Activated naive CD8-positive, alpha-beta T cell (primary cell): ENCODE data around the gene CRADD.
"Not testable (repeated sequence)": the region's sequence is repeated elsewhere in the genome, so short reads cannot be mapped to it uniquely, and the experiment has no call there.

ENCODE experiments used
- H3K27ac Mint-ChIP-seq: one replicate; pipeline ENCODE4 v1.8.0; 2021; ENCODE audit warnings: mixed read lengths
- H3K27me3 Mint-ChIP-seq: one replicate; pipeline ENCODE4 v1.8.0; 2021; ENCODE audit warnings: mixed read lengths
- H3K36me3 Mint-ChIP-seq: one replicate; pipeline ENCODE4 v1.8.0; 2021; ENCODE audit warnings: mixed read lengths
- H3K4me1 Mint-ChIP-seq: one replicate; pipeline ENCODE4 v1.8.0; 2021; ENCODE audit warnings: low read depth, mixed read lengths
- H3K4me3 Mint-ChIP-seq: one replicate; pipeline ENCODE4 v1.8.0; 2021; ENCODE audit warnings: mild to moderate bottlenecking, mixed read lengths
- H3K9me3 Mint-ChIP-seq: one replicate; pipeline ENCODE4 v1.8.0; 2021; ENCODE audit warnings: low read depth, mixed read lengths

The CRADD gene

DNA sequence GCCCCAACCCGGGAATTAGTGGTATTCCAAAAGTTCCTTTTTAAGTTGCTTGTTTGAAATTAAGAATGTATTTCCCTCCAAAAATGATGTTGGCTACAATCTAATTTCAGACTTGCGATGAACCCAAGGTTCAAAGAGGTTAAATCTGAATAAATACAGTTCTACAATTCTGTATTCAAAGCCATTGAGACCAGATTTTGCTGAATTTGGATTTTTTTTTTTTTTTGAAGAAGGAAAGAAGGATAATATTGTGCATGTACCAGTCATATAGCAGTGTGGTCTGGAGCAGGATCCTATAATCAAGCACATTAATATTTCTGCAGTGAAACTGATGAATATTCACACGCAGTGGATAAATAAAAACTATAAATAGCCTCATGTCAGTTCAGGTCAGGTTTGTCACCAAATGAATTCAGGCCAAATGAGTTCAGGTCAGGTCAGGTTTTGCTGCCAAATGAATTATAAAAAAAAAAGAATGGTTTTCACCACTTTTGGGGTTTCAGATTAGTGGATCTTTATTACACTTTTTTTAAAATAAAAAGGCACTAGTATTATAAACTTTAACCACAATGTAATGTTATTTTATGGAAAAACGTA lies 69.5 kb downstream of the CRADD start:
- no peaks in the 10 kb centered on the region for H3K36me3 Mint-ChIP-seq
- peaks cover 30% of the 10 kb centered on the region for H3K4me1 Mint-ChIP-seq
- no peak overlapping the region for H3K4me3 Mint-ChIP-seq
- H3K9me3 Mint-ChIP-seq = no peaks in the 10 kb centered on the region
- no peak overlapping the region for H3K27ac Mint-ChIP-seq
- H3K27me3 Mint-ChIP-seq = no peaks in the 10 kb centered on the region

DNA sequence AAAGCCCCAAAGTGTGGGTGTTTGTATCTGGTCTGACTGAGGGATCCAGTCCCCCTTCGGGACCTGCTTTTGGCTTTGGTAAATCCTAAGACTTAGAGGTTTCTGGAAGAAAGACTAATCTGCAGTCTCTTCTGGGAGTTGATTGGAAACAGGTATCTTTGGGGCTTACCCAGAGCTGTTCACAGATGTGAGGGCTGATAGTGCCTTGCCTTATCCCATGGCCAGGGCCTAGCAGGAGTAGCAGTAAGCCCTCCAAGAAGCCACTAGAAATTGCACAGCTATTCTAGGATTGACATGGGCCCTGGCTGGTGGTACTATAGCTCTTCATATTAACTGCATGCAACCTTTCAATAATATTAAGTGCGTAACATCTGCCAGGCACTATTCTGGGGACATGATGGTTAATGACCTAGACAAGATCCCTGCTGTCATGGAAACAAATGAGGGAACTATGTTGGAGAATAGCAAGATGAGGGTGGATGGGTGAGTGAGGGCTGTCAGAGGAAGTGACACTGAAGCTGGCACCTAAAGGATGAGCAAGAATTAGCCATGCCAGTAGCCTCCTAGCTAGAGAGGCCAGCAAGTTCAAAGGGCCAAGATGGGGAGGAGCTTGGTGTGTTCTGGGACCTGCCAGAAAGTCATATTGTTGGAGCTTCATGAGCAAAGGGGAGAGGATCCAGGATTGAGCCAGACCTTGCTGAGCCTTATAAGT lies 71.7 kb downstream of the CRADD start:
- no peaks in the 10 kb centered on the region for H3K27me3 Mint-ChIP-seq
- H3K36me3 Mint-ChIP-seq = peaks cover 11% of the 10 kb centered on the region
- peaks cover 18% of the 10 kb centered on the region for H3K4me1 Mint-ChIP-seq
- peaks cover 12% of the 10 kb centered on the region for H3K9me3 Mint-ChIP-seq
- no peak overlapping the region for H3K4me3 Mint-ChIP-seq
- no peak overlapping the region for H3K27ac Mint-ChIP-seq

DNA sequence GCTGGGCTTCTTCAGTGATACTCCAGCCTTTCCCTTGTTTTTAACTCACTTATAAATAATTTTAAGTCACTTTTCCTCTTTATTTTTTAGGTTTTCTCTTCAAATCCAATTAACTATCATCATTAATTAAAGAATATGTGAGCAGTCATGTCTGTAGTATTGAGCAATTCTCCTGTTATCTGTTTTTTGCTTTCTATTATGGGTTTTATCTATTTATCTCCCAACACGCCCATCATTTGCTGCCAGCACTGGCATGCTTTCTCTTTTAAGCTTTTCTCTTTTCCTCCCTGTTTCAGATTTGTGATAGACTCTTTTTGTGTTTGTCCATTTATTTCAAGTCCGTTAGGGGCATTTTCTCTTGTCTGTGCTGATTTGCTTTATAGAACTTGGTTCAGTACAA lies 72.3 kb downstream of the CRADD start:
- Mint-ChIP-seq H3K27me3 (no peaks in the 10 kb centered on the region), H3K4me3 (no peak overlapping the region), H3K36me3 (peaks cover 14% of the 10 kb centered on the region), H3K4me1 (peaks cover 18% of the 10 kb centered on the region), H3K9me3 (peaks cover 16% of the 10 kb centered on the region), H3K27ac (no peak overlapping the region)

DNA sequence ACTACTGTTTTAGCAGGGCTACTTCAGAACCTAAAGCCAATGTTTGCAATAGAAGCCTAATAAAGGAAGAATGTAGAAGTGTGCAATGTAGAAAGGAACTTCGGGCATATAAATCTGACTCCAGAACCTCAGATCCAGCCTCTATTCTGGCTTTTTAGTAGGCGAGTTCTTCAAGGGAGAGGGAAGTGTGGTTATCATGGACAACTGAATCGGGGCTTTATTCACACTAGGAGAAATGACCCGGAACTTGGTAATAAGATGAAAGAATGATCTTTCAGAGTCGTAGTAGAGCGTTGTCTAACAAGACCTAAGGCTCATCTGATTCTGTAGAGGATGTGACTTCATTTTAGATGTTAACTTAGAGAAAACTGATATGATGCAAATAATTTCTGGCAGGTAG lies 72.9 kb downstream of the CRADD start:
- H3K4me3 Mint-ChIP-seq = no peak overlapping the region
- no peaks in the 10 kb centered on the region for H3K27me3 Mint-ChIP-seq
- peaks cover 14% of the 10 kb centered on the region for H3K36me3 Mint-ChIP-seq
- H3K9me3 Mint-ChIP-seq = peaks cover 20% of the 10 kb centered on the region
- no peak overlapping the region for H3K27ac Mint-ChIP-seq
- H3K4me1 Mint-ChIP-seq = peaks cover 18% of the 10 kb centered on the region

DNA sequence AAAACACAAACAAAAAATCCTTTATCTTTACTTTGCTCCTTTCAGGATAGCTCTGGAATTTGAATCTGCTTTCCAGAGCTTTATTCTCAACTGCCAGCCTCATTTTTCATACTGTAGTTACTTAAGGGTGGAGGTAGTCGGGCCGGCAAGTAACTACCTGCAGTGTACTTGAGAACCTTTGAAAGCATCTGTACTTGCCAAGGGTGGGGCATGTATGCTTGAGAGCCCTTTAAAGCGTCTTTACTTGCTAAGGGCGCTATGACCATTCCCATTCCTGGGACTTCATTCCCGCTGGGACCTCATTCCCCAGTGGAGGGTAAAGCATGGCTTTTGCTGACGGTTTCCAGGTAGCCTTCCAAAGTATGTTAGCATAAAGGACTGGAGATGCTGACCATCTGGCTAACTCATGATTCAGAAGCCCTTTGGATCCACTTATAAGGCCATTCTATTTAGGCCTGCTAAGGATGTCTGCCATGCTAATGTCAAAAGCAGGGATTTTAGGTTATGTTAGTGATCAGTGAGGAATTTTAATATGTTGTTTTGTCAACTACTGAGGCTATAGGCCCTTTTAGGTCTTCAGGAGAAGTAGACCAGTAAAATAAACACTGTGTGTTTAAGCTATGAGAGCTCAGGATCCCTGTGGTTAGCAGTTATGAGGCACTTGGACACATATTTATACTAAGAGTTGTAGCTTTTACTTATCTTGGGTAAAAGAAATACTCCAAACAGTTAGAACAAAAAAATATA lies 74.9 kb downstream of the CRADD start:
- no peak overlapping the region for H3K4me3 Mint-ChIP-seq
- peaks cover 14% of the 10 kb centered on the region for H3K4me1 Mint-ChIP-seq
- H3K36me3 Mint-ChIP-seq = peaks cover 17% of the 10 kb centered on the region
- no peaks in the 10 kb centered on the region for H3K27me3 Mint-ChIP-seq
- peaks cover 20% of the 10 kb centered on the region for H3K9me3 Mint-ChIP-seq
- no peak overlapping the region for H3K27ac Mint-ChIP-seq

DNA sequence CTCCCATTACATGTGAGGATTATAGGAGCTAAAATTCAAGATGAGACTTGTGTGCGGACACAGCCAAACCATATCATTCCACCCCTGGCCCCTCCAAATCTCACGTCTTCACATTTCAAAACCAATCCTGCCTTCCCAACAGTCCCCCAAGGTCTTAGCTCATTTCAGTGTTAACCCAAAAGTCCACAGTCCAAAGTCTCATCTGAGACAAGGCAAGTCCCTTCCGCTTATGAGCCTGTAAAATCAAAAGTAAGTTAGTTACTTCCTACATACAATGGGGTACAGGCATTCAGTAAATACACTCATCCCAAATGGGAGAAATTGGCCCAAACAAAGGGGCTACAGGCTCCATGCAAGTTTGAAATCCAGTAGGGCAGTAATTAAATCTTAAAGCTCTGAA lies 76.1 kb downstream of the CRADD start:
- no peak overlapping the region for H3K4me3 Mint-ChIP-seq
- peaks cover 17% of the 10 kb centered on the region for H3K36me3 Mint-ChIP-seq
- H3K27ac Mint-ChIP-seq = no peak overlapping the region
- peaks cover 20% of the 10 kb centered on the region for H3K9me3 Mint-ChIP-seq
- H3K4me1 Mint-ChIP-seq = peaks cover 21% of the 10 kb centered on the region
- no peaks in the 10 kb centered on the region for H3K27me3 Mint-ChIP-seq

DNA sequence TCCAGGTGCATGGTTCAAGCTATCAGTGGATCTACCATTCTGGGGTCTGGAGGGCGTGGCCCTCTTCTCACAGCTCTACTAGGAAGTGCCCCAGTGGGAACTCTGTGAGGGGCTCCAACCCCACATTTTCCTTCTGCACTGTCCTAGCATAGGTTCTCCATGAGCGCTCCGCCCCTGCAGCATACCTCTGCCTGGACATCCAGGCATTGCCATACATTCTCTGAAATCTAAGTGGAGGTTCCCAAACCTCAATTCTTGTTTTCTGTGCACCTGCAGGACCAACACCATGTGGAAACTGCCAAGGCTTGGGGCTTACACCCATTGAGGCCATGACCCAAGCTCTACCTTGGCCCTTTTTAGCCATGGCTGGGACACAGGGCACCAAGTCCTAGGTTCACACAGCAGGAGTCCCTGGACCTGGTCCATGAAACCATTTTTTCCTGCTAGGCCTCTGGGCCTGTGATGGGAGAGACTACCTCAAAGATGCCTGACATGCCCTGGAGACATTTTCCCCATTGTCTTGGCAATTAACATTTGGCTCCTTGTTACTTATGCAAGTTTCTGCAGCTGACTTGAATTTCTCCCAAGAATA lies 76.8 kb downstream of the CRADD start:
- H3K9me3 Mint-ChIP-seq = peaks cover 20% of the 10 kb centered on the region

DNA sequence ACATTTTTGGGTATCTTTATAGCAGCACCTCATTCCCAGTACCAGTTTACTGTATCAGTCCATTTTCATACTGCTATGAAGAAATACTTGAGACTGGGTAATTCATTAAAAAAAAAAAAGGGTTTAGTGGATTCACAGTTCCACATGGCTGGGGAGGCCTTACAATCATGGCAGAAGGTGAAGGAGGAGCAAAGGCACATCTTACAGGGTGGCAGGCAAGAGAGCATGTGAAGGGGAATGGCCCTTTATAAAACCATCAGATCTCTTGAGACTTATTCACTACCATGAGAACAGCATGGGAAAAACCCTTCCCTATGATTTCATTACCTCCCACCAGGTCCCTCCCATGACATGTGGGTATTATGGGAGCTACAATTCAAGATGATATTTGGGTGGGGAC lies 77.7 kb downstream of the CRADD start:
- not testable (repeated sequence) for H3K4me3 Mint-ChIP-seq, H3K27me3 Mint-ChIP-seq, H3K27ac Mint-ChIP-seq
- Mint-ChIP-seq H3K36me3 (peaks cover 17% of the 10 kb centered on the region), H3K4me1 (peaks cover 21% of the 10 kb centered on the region), H3K9me3 (peaks cover 20% of the 10 kb centered on the region)

More for the DNA sequence above, 76.8 kb downstream of the CRADD start:
- peaks cover 21% of the 10 kb centered on the region for H3K4me1 Mint-ChIP-seq
- no peak overlapping the region for H3K27ac Mint-ChIP-seq
- no peak overlapping the region for H3K4me3 Mint-ChIP-seq
- H3K27me3 Mint-ChIP-seq = no peaks in the 10 kb centered on the region
- H3K36me3 Mint-ChIP-seq = peaks cover 17% of the 10 kb centered on the region

DNA sequence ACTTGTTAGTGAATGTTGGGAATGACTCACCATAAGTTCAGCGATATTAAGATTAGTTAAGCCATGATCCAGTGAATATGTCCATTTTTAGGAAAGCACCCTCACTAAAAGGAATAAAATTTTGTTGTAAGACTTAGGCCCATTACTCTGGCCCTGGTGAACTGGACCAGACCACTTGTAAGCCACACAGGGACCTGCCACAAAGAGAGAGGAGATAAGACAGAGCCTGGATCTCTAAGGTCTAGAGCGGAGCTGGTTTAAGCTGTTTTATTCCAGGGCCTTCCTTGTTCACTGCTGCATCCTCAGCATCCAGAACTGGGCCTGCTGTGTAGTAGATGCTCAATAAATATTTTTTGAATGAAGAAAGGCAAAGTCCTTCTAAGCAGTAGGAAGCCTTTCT lies 79.1 kb downstream of the CRADD start:
- Mint-ChIP-seq H3K4me1 (peaks cover 20% of the 10 kb centered on the region), H3K36me3 (peaks cover 18% of the 10 kb centered on the region), H3K4me3 (no peak overlapping the region), H3K9me3 (peaks cover 20% of the 10 kb centered on the region), H3K27me3 (no peaks in the 10 kb centered on the region), H3K27ac (no peak overlapping the region)

DNA sequence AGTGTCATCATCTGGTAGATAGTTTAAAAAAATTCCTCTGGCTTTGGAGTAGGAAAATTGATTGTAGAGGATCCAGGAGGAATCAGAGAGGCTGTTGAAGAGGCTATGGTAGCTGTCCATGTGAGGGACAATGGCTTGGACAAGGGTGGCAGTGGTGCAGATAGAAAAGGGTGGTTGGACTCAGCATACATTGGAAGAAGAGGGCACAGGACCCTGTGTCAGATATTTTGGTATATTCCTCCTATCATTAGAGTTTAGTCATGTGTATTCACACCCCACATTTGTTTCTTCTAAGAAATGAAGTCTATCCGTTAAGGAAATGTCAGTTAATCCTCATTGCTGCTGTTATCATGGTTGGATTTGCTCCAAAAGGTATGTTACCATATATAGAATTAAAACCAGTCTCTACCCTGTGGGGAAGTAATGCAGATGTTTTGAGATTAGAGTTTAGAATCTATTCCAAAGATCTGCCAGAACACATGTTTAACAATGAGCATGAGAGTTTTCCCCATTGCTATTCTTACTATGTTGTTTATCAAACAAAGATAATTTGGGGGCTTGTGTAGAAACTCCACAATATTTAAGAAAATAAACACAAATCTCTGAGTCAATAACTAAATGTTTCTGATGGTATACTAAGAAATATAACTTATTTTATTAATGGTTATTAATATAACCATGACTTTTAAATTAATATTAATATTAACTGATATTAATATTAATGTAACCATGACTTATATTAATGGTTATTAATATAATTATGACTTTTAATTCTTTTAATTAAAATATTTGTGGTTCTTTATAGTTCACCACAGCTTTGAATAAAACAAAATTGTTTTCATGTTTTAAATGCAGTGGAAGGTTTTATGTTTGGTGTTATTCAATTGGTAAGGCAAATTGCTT lies 80.9 kb downstream of the CRADD start:
- Mint-ChIP-seq H3K9me3 (peaks cover 12% of the 10 kb centered on the region), H3K27me3 (no peaks in the 10 kb centered on the region), H3K36me3 (peaks cover 11% of the 10 kb centered on the region), H3K27ac (no peak overlapping the region), H3K4me1 (peaks cover 28% of the 10 kb centered on the region), H3K4me3 (no peak overlapping the region)

DNA sequence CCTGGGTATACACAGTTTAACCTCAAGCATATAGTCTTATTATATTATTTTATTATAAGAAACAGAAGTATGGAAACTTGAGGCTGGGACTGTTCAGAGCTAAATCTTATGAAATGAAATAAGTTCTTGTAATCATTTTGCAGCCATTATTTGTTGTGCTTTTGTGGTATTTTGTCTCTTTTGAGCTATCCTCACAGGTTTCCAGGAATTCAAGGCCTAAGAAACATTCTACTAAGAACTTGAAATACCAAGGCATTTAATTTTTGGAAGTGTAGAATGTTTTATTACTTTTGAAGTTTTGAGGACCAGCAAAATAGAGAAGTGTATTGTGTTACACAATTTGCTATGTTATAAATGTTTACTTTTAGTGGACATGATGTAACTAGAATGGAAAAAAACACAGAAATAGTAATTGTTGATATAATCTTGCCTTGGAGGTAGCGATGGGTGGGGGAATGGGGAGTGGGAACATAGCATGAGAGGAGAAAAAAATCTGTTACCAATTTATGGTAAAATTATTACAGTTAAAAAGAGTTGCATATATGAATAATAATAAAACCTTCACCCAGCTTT lies 81.7 kb downstream of the CRADD start:
- H3K27ac Mint-ChIP-seq = no peak overlapping the region
- peaks cover 7% of the 10 kb centered on the region for H3K9me3 Mint-ChIP-seq
- peaks cover 8% of the 10 kb centered on the region for H3K36me3 Mint-ChIP-seq
- H3K4me3 Mint-ChIP-seq = no peak overlapping the region
- H3K4me1 Mint-ChIP-seq = peaks cover 32% of the 10 kb centered on the region
- H3K27me3 Mint-ChIP-seq = no peaks in the 10 kb centered on the region

DNA sequence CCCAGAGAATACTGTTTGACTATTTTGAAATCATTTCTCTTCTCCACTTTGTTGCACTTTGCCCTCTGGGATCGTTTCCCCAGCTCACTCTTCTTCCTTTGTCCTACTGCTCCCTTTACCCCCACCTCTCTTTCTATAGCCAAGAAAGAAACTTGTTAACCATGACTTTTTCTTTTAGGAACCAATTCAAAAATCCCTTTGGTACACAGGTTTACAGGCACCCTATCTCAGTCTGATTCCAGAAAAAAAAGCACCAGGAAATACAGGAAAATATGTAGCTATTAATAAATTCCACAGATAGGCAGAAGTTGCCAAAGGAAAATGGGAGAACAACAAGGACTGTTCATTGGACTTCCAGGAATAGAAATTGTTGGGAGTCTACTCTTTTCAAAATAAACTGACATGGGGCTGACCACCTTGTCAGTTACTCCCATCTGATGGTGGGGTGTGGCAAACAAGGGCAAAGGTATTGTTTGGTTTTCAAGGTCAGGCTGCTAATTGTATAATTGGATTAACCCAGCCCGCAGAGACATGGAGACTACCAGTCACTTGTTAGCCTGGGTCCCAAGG lies 82.4 kb downstream of the CRADD start:
- Mint-ChIP-seq H3K9me3 (peaks cover 3% of the 10 kb centered on the region), H3K27me3 (no peaks in the 10 kb centered on the region), H3K4me1 (peaks cover 32% of the 10 kb centered on the region), H3K4me3 (no peak overlapping the region), H3K36me3 (peaks cover 5% of the 10 kb centered on the region), H3K27ac (no peak overlapping the region)

DNA sequence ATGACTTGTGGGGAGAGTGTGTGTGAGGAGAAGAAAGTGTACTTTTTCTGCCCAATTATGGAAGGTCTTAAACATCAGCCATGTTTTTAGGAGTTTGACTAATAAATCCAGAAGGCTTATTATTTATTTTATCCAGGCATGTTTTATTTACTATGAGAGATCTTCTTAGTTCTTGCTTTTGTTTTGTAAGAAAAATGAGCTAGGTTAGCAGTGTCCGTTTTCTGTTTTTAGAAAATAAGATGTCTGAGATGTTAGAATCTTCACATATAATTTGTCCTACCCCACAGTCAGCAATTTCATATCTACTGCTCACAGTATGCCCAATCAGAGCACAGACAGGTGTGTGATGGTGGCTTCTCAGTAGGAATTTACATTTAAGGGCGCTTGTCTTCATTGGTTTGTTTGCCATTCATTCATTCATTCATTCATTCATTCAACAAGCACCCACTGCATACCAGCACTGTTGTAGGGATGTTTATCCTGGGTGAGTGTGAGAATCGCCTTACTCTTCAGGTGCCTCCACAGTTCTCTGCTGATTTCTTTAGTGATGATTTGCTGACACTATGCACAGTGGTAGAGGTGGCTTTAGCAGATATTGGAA lies 83.2 kb downstream of the CRADD start:
- peaks cover 5% of the 10 kb centered on the region for H3K36me3 Mint-ChIP-seq
- no peaks in the 10 kb centered on the region for H3K9me3 Mint-ChIP-seq
- no peak overlapping the region for H3K27ac Mint-ChIP-seq
- H3K4me3 Mint-ChIP-seq = no peak overlapping the region
- H3K4me1 Mint-ChIP-seq = peaks cover 32% of the 10 kb centered on the region
- H3K27me3 Mint-ChIP-seq = no peaks in the 10 kb centered on the region
